ENCODE data around the gene GATA6.

GATA6 gene

GRCh38 chr18:22204214-22204536, 34.8 kb downstream of the GATA6 start:
- TF ChIP-seq TAF1 (IDR thresholded peaks at IDR 0.05; ENCODE audit: low read depth) (no peak), YY1 (IDR thresholded peaks at IDR 0.05; ENCODE audit: low read depth) (no peak), NFIC (IDR thresholded peaks at IDR 0.05) (no peak), TEAD4 (IDR thresholded peaks at IDR 0.05) (no peak), MAX (IDR thresholded peaks at IDR 0.05) (no peak), USF1 (IDR thresholded peaks at IDR 0.05) (no peak), RAD21 (IDR thresholded peaks at IDR 0.05; ENCODE audit: low read depth) (no peak), ZBTB7A (IDR thresholded peaks at IDR 0.05; ENCODE audit: low read depth) (no peak), FOXM1 (IDR thresholded peaks at IDR 0.05; ENCODE audit: borderline replicate concordance, low read depth) (no peak), REST (IDR thresholded peaks at IDR 0.05; ENCODE audit: low read depth) (no peak), CREB1 (IDR thresholded peaks at IDR 0.05; ENCODE audit: low read depth) (no peak), EGR1 (IDR thresholded peaks at IDR 0.05) (no peak), EP300 (IDR thresholded peaks at IDR 0.05; ENCODE audit: borderline replicate concordance) (no peak)

GRCh38 chr18:22204996-22205395, 35.6 kb downstream of the GATA6 start:
- TF ChIP-seq NFIC (IDR thresholded peaks at IDR 0.05) (no peak), RAD21 (IDR thresholded peaks at IDR 0.05; ENCODE audit: low read depth) (no peak), EGR1 (IDR thresholded peaks at IDR 0.05) (no peak), CEBPB (IDR thresholded peaks at IDR 0.05) (no peak), TCF12 (IDR thresholded peaks at IDR 0.05; ENCODE audit: low read depth) (no peak), EP300 (IDR thresholded peaks at IDR 0.05; ENCODE audit: borderline replicate concordance) (no peak), USF1 (IDR thresholded peaks at IDR 0.05) (no peak), TAF1 (IDR thresholded peaks at IDR 0.05; ENCODE audit: low read depth) (no peak), YY1 (IDR thresholded peaks at IDR 0.05; ENCODE audit: low read depth) (no peak), CREB1 (IDR thresholded peaks at IDR 0.05; ENCODE audit: low read depth) (no peak), TEAD4 (IDR thresholded peaks at IDR 0.05) (no peak), MAX (IDR thresholded peaks at IDR 0.05) (no peak), REST (IDR thresholded peaks at IDR 0.05; ENCODE audit: low read depth) (no peak), ZBTB7A (IDR thresholded peaks at IDR 0.05; ENCODE audit: low read depth) (no peak), FOXM1 (IDR thresholded peaks at IDR 0.05; ENCODE audit: borderline replicate concordance, low read depth) (no peak)

- TF ChIP-seq ZBTB7A (IDR thresholded peaks at IDR 0.05; ENCODE audit: low read depth) (no peak), TCF12 (IDR thresholded peaks at IDR 0.05; ENCODE audit: low read depth) (no peak), CEBPB (IDR thresholded peaks at IDR 0.05) (no peak), RAD21 (IDR thresholded peaks at IDR 0.05; ENCODE audit: low read depth) (no peak), FOXM1 (IDR thresholded peaks at IDR 0.05; ENCODE audit: borderline replicate concordance, low read depth) (no peak), MAX (IDR thresholded peaks at IDR 0.05) (no peak), EP300 (IDR thresholded peaks at IDR 0.05; ENCODE audit: borderline replicate concordance) (no peak), EGR1 (IDR thresholded peaks at IDR 0.05) (no peak), TEAD4 (IDR thresholded peaks at IDR 0.05) (no peak), REST (IDR thresholded peaks at IDR 0.05; ENCODE audit: low read depth) (no peak), NFIC (IDR thresholded peaks at IDR 0.05) (no peak), YY1 (IDR thresholded peaks at IDR 0.05; ENCODE audit: low read depth) (no peak), TAF1 (IDR thresholded peaks at IDR 0.05; ENCODE audit: low read depth) (no peak), USF1 (IDR thresholded peaks at IDR 0.05) (no peak), CREB1 (IDR thresholded peaks at IDR 0.05; ENCODE audit: low read depth) (no peak)
These were observed 37.8 kb downstream of the GATA6 start for GRCh38 chr18:22207021-22207758.
